Left lung (tissue), 14 donors: Measurements from ENCODE around the gene GRK1. TPM values are rescaled to one million over a fixed set of nuclear protein-coding genes. Genes with fewer than 3 reads are reported as not detected.

Experiments used
- ATAC-seq: fragments of 200-7000 bp; cut with Tn5 transposase; one replicate; pipeline ENCODE4 v1.9.1; 2020; ENCODE audit warnings: moderate library complexity
- DNase-seq, 4 donors: peaks; one replicate each; pipeline ENCODE4 v3.0.0-alpha.2; 2013 to 2020
- H3K27ac ChIP-seq, 2 donors: fragments of 200-600 bp; sonication (generic) in 1 of 2; one replicate each; pipeline versions ENCODE4 v1.5.0 to v1.8.0; 2020 to 2021
- H3K27me3 ChIP-seq, 2 donors: fragments of 200-600 bp; sonication (generic) in 1 of 2; one replicate each; pipeline versions ENCODE4 v1.5.0 to v1.8.0; 2020 to 2021
- H3K36me3 ChIP-seq, 2 donors: fragments of 200-600 bp; sonication (generic) in 1 of 2; one replicate each; pipeline versions ENCODE4 v1.5.0 to v1.8.0; 2020 to 2021
- H3K4me1 ChIP-seq, 2 donors: fragments of 200-600 bp; one replicate each; pipeline ENCODE4 v1.8.0; 2021
- H3K4me3 ChIP-seq, 2 donors: fragments of 200-600 bp; sonication (generic) in 1 of 2; one replicate each; pipeline versions ENCODE4 v1.5.0 to v1.8.0; 2020 to 2021; ENCODE audit warnings: mild to moderate bottlenecking in 1 of 2
- H3K9me3 ChIP-seq, 2 donors: fragments of 200-600 bp; sonication (generic) in 1 of 2; one replicate each; pipeline versions ENCODE4 v1.5.0 to v1.8.0; 2020 to 2021
- intact Hi-C, 2 donors: fragments of 100-400 bp; cut with DNase I; formaldehyde crosslinking; loops; one replicate each; pipeline versions ENCODE4 v1.11.2 to v1.14.2; 2022
- long read RNA-seq, 12 donors: library from polyadenylated mRNA in 2 of 12; unstranded in 2 of 12; transcript quantifications; one replicate each; pipeline ENCODE4 v2.0.0 and lab custom pipeline, GENCODE V29; 2019 to 2026
- polyA plus RNA-seq, 6 donors: library from polyadenylated mRNA; unstranded; fragments of 120-200 nt; gene quantifications; one replicate each; pipeline ENCODE4 v1.2.1, GENCODE V29; 2013; ENCODE audit not compliant: insufficient read length in 6 of 6
- total RNA-seq, 2 donors: library from RNA; stranded (reverse); fragmentation: NEBNext Ultra II Directional; extraction: Animal tissue kit (Norgen Biotek cat#: 25700); gene quantifications; one replicate each; pipeline ENCODE4 v1.2.1, GENCODE V29; 2021
- TF ChIP-seq, protein P1 (sequence below), 2 donors: fragments of 200-600 bp; sonication (generic) in 1 of 2; IDR thresholded peaks; one replicate each; pipeline versions ENCODE4 v1.5.0 to v1.8.0; 2021; ENCODE audit warnings: antibody characterized with exemption in 2 of 2
- donor health status: DM: no; HTN: yes; CAD: no.
- donor health status: DM: no; HTN: no; CAD: no.

GRK1 gene
- total RNA-seq (under 1 TPM in 1 of 2 donors, not detected in 1; 0.21 TPM), polyA plus RNA-seq (1 to 10 TPM in 5 of 6 donors, under 1 TPM in 1; 0.79 to 3.1 (median 1.5) TPM)
- long read RNA-seq, donor 1, partial matches to known transcripts = 0 of 2 reads
- long read RNA-seq, donor 1, other reads (novel, unspliced or antisense) = 0 of 2 reads
- long read RNA-seq, donor 2, partial matches to known transcripts = 0 of 1 reads
- long read RNA-seq, donor 2, other reads (novel, unspliced or antisense) = 0 of 1 reads
- long read RNA-seq, donor 3 = 0 reads
- long read RNA-seq, donor 4 = 0 reads
- long read RNA-seq, donor 5, partial matches to known transcripts = 0 of 1 reads
- long read RNA-seq, donor 5, other reads (novel, unspliced or antisense) = 0 of 1 reads
- long read RNA-seq, donor 6 = 0 reads
- long read RNA-seq, donor 7, partial matches to known transcripts = 0 of 1 reads
- long read RNA-seq, donor 7, other reads (novel, unspliced or antisense) = 0 of 1 reads
- long read RNA-seq, donor 8 = 0 reads
- long read RNA-seq, donor 9 = 0 reads
- long read RNA-seq, donor 10 = 0 reads
- long read RNA-seq, donor 11 = 0 reads
- long read RNA-seq, donor 12, partial matches to known transcripts = 0 of 1 reads
- long read RNA-seq, donor 12, other reads (novel, unspliced or antisense) = 0 of 1 reads

DNA sequence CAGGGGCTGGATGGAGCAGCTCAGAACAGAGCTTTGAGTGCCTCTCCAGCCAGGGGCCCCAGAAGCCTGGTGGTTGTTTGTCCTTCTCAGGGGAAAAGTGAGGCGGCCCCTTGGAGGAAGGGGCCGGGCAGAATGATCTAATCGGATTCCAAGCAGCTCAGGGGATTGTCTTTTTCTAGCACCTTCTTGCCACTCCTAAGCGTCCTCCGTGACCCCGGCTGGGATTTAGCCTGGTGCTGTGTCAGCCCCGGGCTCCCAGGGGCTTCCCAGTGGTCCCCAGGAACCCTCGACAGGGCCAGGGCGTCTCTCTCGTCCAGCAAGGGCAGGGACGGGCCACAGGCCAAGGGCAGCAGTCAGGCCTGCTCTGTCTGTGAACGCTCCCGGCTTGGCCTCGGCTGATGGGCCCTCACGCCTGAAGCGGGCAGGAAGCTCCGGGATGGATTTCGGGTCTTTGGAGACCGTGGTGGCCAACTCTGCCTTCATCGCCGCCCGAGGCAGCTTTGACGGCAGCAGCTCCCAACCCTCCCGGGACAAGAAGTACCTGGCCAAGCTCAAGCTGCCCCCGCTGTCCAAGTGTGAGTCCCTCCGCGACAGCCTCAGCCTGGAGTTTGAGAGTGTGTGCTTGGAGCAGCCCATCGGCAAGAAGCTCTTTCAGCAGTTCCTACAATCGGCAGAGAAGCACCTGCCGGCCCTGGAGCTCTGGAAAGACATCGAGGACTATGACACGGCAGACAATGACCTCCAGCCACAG, at the start of gene GRK1:
TSS of gene GRK1 (plus strand) at position 269 of the 751 bp plus-strand sequence. CDS start at position 437, 168 bp downstream.
- Histone ChIP-seq H3K4me1 (no peaks in the 10 kb centered on the region), H3K4me3 (no peak within 1 kb of the TSS), H3K27ac (no peak within 1 kb of the TSS), H3K9me3 (peaks cover 0 to 3% of the 10 kb centered on the region in 2 donors), H3K27me3 (no peaks in the 10 kb centered on the region), H3K36me3 (no peaks in the 10 kb centered on the region)
- DNase-seq (peak in 3 of 4 donors; percentile 26 to 78 (median 41)), ATAC-seq (no peak)
- intact Hi-C loops = no loop called here
- TF ChIP-seq, protein P1, sequence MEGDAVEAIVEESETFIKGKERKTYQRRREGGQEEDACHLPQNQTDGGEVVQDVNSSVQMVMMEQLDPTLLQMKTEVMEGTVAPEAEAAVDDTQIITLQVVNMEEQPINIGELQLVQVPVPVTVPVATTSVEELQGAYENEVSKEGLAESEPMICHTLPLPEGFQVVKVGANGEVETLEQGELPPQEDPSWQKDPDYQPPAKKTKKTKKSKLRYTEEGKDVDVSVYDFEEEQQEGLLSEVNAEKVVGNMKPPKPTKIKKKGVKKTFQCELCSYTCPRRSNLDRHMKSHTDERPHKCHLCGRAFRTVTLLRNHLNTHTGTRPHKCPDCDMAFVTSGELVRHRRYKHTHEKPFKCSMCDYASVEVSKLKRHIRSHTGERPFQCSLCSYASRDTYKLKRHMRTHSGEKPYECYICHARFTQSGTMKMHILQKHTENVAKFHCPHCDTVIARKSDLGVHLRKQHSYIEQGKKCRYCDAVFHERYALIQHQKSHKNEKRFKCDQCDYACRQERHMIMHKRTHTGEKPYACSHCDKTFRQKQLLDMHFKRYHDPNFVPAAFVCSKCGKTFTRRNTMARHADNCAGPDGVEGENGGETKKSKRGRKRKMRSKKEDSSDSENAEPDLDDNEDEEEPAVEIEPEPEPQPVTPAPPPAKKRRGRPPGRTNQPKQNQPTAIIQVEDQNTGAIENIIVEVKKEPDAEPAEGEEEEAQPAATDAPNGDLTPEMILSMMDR (IDR thresholded peaks at IDR 0.05) = no peak

- Histone ChIP-seq H3K9me3 (no peaks in the 10 kb centered on the region), H3K36me3 (peaks cover 0 to 27% of the 10 kb centered on the region in 2 donors), H3K27ac (no peak overlapping the region), H3K4me3 (no peak overlapping the region), H3K27me3 (no peaks in the 10 kb centered on the region), H3K4me1 (peaks cover 0 to 34% of the 10 kb centered on the region in 2 donors)
- ATAC-seq = no peak
- intact Hi-C loops = no loop called here
- TF ChIP-seq, protein P1 (IDR thresholded peaks at IDR 0.05) = no peak
- no peak for DNase-seq
Measured at GRCh38 chr13:113617961-113618360, 49.1 kb upstream of the GRK1 start.

GRCh38 chr13:113618455-113618854, 48.6 kb upstream of the GRK1 start:
- DNase-seq (peak in 1 of 4 donors; percentile 55), ATAC-seq (no peak)
- no peaks in the 10 kb centered on the region for H3K27me3 ChIP-seq
- no peaks in the 10 kb centered on the region for H3K9me3 ChIP-seq
- H3K27ac ChIP-seq = no peak overlapping the region
- TF ChIP-seq, protein P1 (IDR thresholded peaks at IDR 0.05) = no peak
- H3K4me1 ChIP-seq = peaks cover 0 to 34% of the 10 kb centered on the region in 2 donors
- no peak overlapping the region for H3K4me3 ChIP-seq
- intact Hi-C loops = no loop called here
- peaks cover 0 to 31% of the 10 kb centered on the region in 2 donors for H3K36me3 ChIP-seq

DNA sequence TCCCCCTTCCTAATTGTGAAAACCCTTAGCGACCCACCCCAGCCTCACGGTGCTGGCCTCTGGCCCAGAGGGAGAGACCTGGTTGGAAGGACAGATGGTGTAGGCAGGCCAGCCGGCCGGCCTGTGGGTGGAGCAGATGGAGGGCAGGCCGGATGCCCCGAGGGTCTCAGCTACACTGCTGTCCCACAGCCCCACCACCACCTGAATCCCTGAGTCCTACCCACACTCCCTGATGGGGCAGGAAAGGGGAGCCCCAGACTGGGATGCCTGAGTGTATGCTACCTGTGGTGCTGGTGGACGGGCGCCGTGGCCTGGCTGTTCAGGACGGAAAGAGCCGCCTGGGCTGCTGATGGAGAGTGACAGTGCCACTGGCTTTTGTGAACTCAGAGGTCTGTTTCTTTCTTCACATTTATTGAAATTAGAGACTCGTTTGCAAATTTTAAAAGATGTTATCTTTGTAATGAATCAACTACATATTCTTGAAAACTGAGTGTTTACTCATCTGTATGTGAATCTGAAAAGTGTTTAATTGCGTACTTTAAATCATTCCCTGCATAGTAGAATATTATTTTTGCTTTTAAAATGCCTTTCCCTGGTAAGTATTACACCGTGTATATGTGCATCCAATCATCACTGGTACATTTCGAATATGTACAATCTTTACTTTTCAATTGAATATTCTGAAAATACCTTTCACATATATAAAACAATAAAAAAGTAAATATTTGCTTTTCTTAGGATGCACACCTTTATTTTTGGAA, 46.8 kb upstream of the GRK1 start:
- no peaks in the 10 kb centered on the region for H3K27me3 ChIP-seq
- no peak overlapping the region for H3K27ac ChIP-seq
- no peak for ATAC-seq
- H3K9me3 ChIP-seq = no peaks in the 10 kb centered on the region
- H3K4me3 ChIP-seq = no peak overlapping the region
- peaks cover 0 to 26% of the 10 kb centered on the region in 2 donors for H3K4me1 ChIP-seq
- peak in 2 of 4 donors; percentile 25 to 73 for DNase-seq
- peaks cover 0 to 33% of the 10 kb centered on the region in 2 donors for H3K36me3 ChIP-seq
- intact Hi-C loops = no loop called here
- TF ChIP-seq, protein P1 (IDR thresholded peaks at IDR 0.05) = no peak
